Heart right ventricle (tissue), 16 donors: ENCODE results near the gene SLC44A5. TPM values are rescaled to one million over a fixed set of nuclear protein-coding genes. Genes with fewer than 3 reads are reported as not detected.

Experiments used
- ATAC-seq, 8 donors: fragments of 200-7000 bp; cut with Tn5 transposase; one replicate each; pipeline ENCODE4 v1.9.1; 2020; ENCODE audit warnings: mild to moderate bottlenecking in 8 of 8, moderate library complexity in 8 of 8, moderate number of reproducible peaks in 1 of 8
- DNase-seq, 2 donors: peaks; one replicate each; pipeline ENCODE4 v3.0.0-alpha.2; 2020
- H3K27ac ChIP-seq, 10 donors: fragments of 200-600 bp; sonication (generic) in 2 of 10; one replicate each; pipeline versions ENCODE4 v1.5.0 to v1.8.0; 2020 to 2022; ENCODE audit warnings: mild to moderate bottlenecking in 3 of 10
- H3K27me3 ChIP-seq, 7 donors: fragments of 200-600 bp; one replicate each; pipeline ENCODE4 v1.8.0; 2021 to 2022; ENCODE audit warnings: mild to moderate bottlenecking in 2 of 7
- H3K36me3 ChIP-seq, 9 donors: fragments of 200-600 bp; sonication (generic) in 1 of 9; one replicate each; pipeline versions ENCODE4 v1.5.0 to v1.8.0; 2020 to 2022; ENCODE audit warnings: mild to moderate bottlenecking in 2 of 9
- H3K4me1 ChIP-seq, 9 donors: fragments of 200-600 bp; sonication (generic) in 1 of 9; one replicate each; pipeline versions ENCODE4 v1.5.0 to v1.8.0; 2020 to 2022; ENCODE audit warnings: mild to moderate bottlenecking in 4 of 9
- H3K4me3 ChIP-seq, 10 donors: fragments of 200-600 bp; sonication (generic) in 2 of 10; one replicate each; pipeline versions ENCODE4 v1.5.0 to v1.8.0; 2020 to 2022; ENCODE audit warnings: mild to moderate bottlenecking in 7 of 10, moderate library complexity in 2 of 10
- H3K9me3 ChIP-seq, 11 donors: fragments of 200-600 bp in 10 of 11; sonication (generic) in 2 of 11; one replicate each; pipeline versions ENCODE4 v1.5.0 to v1.8.0; 2013 to 2022; ENCODE audit warnings: mild to moderate bottlenecking in 2 of 11, control low read depth in 1 of 11, moderate library complexity in 1 of 11
- CTCF ChIP-seq, 9 donors: fragments of 200-600 bp; sonication (generic) in 2 of 9; IDR thresholded peaks; one replicate each; pipeline versions ENCODE4 v1.5.0 to v1.8.0; 2021 to 2022; ENCODE audit warnings: antibody characterized with exemption in 9 of 9, mild to moderate bottlenecking in 5 of 9, moderate library complexity in 1 of 9
- WGBS, 2 donors: extraction: QIAGEN DNeasy Blood & Tissue Kit; methylation state at CpG; one replicate each; pipeline ENCODE4 v1.1.7; 2013; ENCODE audit warnings: inconsistent platforms in 1 of 2; 5-methylcytosine and 5-hydroxymethylcytosine counted together
- intact Hi-C, 10 donors: fragments of 100-400 bp; cut with DNase I; formaldehyde crosslinking; loops; one replicate each; pipeline versions ENCODE4 v1.11.1 to v1.14.2; 2022
- polyA plus RNA-seq, 2 donors: library from polyadenylated mRNA; stranded (reverse); fragments of 200-250 nt; gene quantifications; one replicate each; pipeline ENCODE4 v1.2.3, GENCODE V29; 2013
- total RNA-seq, 10 donors: library from RNA; stranded (reverse); fragmentation: NEBNext Ultra II Directional in 3 of 10; extraction: Animal tissue kit (Norgen Biotek cat#: 25700) in 3 of 10; gene quantifications; one replicate each; pipeline versions ENCODE4 v1.2.1 to v1.2.4, GENCODE V29; 2021 to 2023
- donor health status: Arrhythmogenic right ventricular cardiomyopathy.
- donor health status: ischemic (EF 13 %, LVEDD 7.1; RV severe dilation, severe dysfunction).
- donor health status: healthy with polysubstance abuse.
- donor health status: DM: no; HTN: yes; CAD: no.
- donor health status: DM: no; HTN: no; CAD: no.
- donor health status: ischemic (EF 25% LVEDD 6.9; RV normal size, moderate dysfunction).
- donor health status: ischemic (EF 25% LVEDD 5.7; RV mildly dilated, moderate dysfunction).
- donor health status: healthy.
- donor health status: DM: yes; HTN: yes; CAD: no.
- donor health status: Ischemic cardiomyopathy.
- donor health status: ischemic (EF 35%, LVEDD 5.7; RV mildly dilated, moderate dysfunction).
- donor health status: nonischemic (EF 11% LVEDD 7.7; RV severe dilation, severe dysfunction).
- donor health status: DM: yes; HTN: yes; CAD: no.
- donor health status: PGD.
- donor health status: ischemic (EF 29% LVEDD 5.4; RV normal size, mild dysfunction).
- donor health status: nonischemic (EF 23%, LVEDD 6.1; RV moderate dilation, normal function).

SLC44A5 gene
- total and polyA plus RNA-seq, 12 donors: 0.10 to 4.8 (median 1.5) TPM

GRCh38 chr1:75276385-75276784 is 334.5 kb downstream of the SLC44A5 start:
- Histone ChIP-seq H3K4me3 (no peak overlapping the region), H3K9me3 (peaks cover 0 to 4% (median 0%) of the 10 kb centered on the region in 11 donors), H3K27me3 (no peaks in the 10 kb centered on the region), H3K27ac (no peak overlapping the region), H3K36me3 (no peaks in the 10 kb centered on the region), H3K4me1 (no peaks in the 10 kb centered on the region)
- no peak for ATAC-seq
- WGBS, 2 donors: 84 to 91% methylated on average over 1 of the region's 1 CpG
- intact Hi-C loops: no loop called here
- no peak for DNase-seq
- TF ChIP-seq CTCF (IDR thresholded peaks at IDR 0.05): no peak

GRCh38 chr1:75275631-75276030 is 335.3 kb downstream of the SLC44A5 start:
- Histone ChIP-seq H3K36me3 (no peaks in the 10 kb centered on the region), H3K27ac (no peak overlapping the region), H3K4me1 (no peaks in the 10 kb centered on the region), H3K9me3 (peaks cover 0 to 4% (median 0%) of the 10 kb centered on the region in 11 donors), H3K27me3 (no peaks in the 10 kb centered on the region), H3K4me3 (no peak overlapping the region)
- TF ChIP-seq CTCF (IDR thresholded peaks at IDR 0.05): no peak
- DNase-seq: no peak
- 51 to 71% methylated on average over 1 of the region's 1 CpG for WGBS, 2 donors
- no peak for ATAC-seq
- intact Hi-C loops: no loop called here

GRCh38 chr1:75274920-75275506 is 335.9 kb downstream of the SLC44A5 start:
- DNase-seq (no peak), ATAC-seq (no peak)
- TF ChIP-seq CTCF (IDR thresholded peaks at IDR 0.05): no peak
- H3K27me3 ChIP-seq: no peaks in the 10 kb centered on the region
- peaks cover 0 to 4% (median 0%) of the 10 kb centered on the region in 11 donors for H3K9me3 ChIP-seq
- no peaks in the 10 kb centered on the region for H3K4me1 ChIP-seq
- no peaks in the 10 kb centered on the region for H3K36me3 ChIP-seq
- no peak overlapping the region for H3K4me3 ChIP-seq
- H3K27ac ChIP-seq: no peak overlapping the region
- intact Hi-C loops: no loop called here

- H3K4me1 ChIP-seq: no peaks in the 10 kb centered on the region
- no peaks in the 10 kb centered on the region for H3K36me3 ChIP-seq
- no peaks in the 10 kb centered on the region for H3K27me3 ChIP-seq
- 82 to 86% methylated on average over 2 of the region's 2 CpGs for WGBS, 2 donors
- H3K27ac ChIP-seq: no peak overlapping the region
- intact Hi-C loops: no loop called here
- H3K4me3 ChIP-seq: no peak overlapping the region
- ATAC-seq: no peak
- no peaks in the 10 kb centered on the region for H3K9me3 ChIP-seq
- DNase-seq: no peak
- TF ChIP-seq CTCF (IDR thresholded peaks at IDR 0.05): no peak
Measured at GRCh38 chr1:75273110-75273509, 337.8 kb downstream of the SLC44A5 start.
